B cell (primary cell): ENCODE measurements around the gene OR5AU1. TPM values are rescaled to one million over a fixed set of nuclear protein-coding genes. Genes with fewer than 3 reads are reported as not detected.

Source experiments
- ATAC-seq: fragments of 200-7000 bp; cut with Tn5 transposase; one replicate; pipeline ENCODE4 v1.10.0; 2021; ENCODE audit warnings: low read depth, mild to moderate bottlenecking, moderate number of reproducible peaks, moderate library complexity
- CTCF ChIA-PET: fragments of 350-600 bp; sonication (Branson Sonifier 250); formaldehyde crosslinking; loops from one replicate; lab custom pipeline; 2021; ENCODE audit warnings: antibody characterized with exemption, inconsistent platforms; lab: Charles Lee
- POLR2A ChIA-PET: fragments of 350-600 bp; sonication (Branson Sonifier 250); formaldehyde crosslinking; loops from one replicate; lab custom pipeline; 2021; ENCODE audit warnings: antibody characterized with exemption; lab: Charles Lee
- DNase-seq: peaks from one replicate; pipeline ENCODE4 v3.0.0; 2013
- H2AFZ ChIP-seq: 2 replicates; pipeline ENCODE4 v1.6.1; 2012; ENCODE audit warnings: mild to moderate bottlenecking, low read depth, low read length; ENCODE audit not compliant: insufficient read depth, poor library complexity, severe bottlenecking
- H3K27ac ChIP-seq, 2 donors: 1 replicate in 1 of 2; 2 replicates in 1 of 2; pipeline ENCODE4 v1.5.1; 2012 to 2013; ENCODE audit warnings: low read length in 2 of 2, mild to moderate bottlenecking in 2 of 2, moderate library complexity in 1 of 2
- H3K27me3 ChIP-seq, 4 experiments: fragments of 200-600 bp in 1 of 4; sonication (generic) in 1 of 4; replicated peaks in 1 of 4; 1 replicate in 2 of 4; 2 replicates in 2 of 4; pipeline versions ENCODE4 v1.6.1 to v1.7.0; 2013 to 2016; ENCODE audit warnings: low read length in 3 of 4, mild to moderate bottlenecking in 2 of 4, mixed read lengths in 1 of 4, moderate library complexity in 1 of 4; ENCODE audit not compliant: insufficient read depth in 4 of 4, control insufficient read depth in 3 of 4; ENCODE audit errors: control extremely low read depth in 1 of 4
- H3K36me3 ChIP-seq, 2 experiments: replicated peaks in 1 of 2; 1 replicate in 1 of 2; 2 replicates in 1 of 2; pipeline versions ENCODE4 v1.6.1 to v1.7.1; 2013; ENCODE audit warnings: low read length in 1 of 2; ENCODE audit not compliant: insufficient read depth in 2 of 2, control insufficient read depth in 1 of 2; ENCODE audit errors: control extremely low read depth in 1 of 2, extremely low read depth in 1 of 2
- H3K4me1 ChIP-seq, 2 donors: fragments of 200-600 bp in 1 of 2; sonication (generic) in 1 of 2; 1 replicate in 1 of 2; 2 replicates in 1 of 2; pipeline versions ENCODE4 v1.5.1 to v1.6.1; 2013 to 2017; ENCODE audit warnings: low read length in 2 of 2; ENCODE audit not compliant: control insufficient read depth in 2 of 2, insufficient read depth in 2 of 2
- H3K4me2 ChIP-seq: replicated peaks from 2 replicates; pipeline ENCODE3; 2012; ENCODE audit warnings: mild to moderate bottlenecking, low read depth, low read length; ENCODE audit not compliant: poor library complexity, severe bottlenecking
- H3K4me3 ChIP-seq, 5 experiments: fragments of 200-600 bp in 1 of 5; sonication (generic) in 1 of 5; 1 replicate in 3 of 5; 2 replicates in 2 of 5; pipeline versions ENCODE4 v1.5.1 to v1.7.0; 2011 to 2016; ENCODE audit warnings: low read length in 4 of 5, mild to moderate bottlenecking in 4 of 5, low read depth in 2 of 5, control low read depth in 1 of 5, moderate library complexity in 1 of 5; ENCODE audit not compliant: insufficient read depth in 1 of 5; ENCODE audit errors: control extremely low read depth in 1 of 5, extremely low read depth in 1 of 5
- H3K79me2 ChIP-seq: fragments of 200-600 bp; sonication (generic); one replicate; pipeline ENCODE4 v1.6.0; 2016; ENCODE audit warnings: low read length; ENCODE audit not compliant: control insufficient read depth, insufficient read depth
- H3K9ac ChIP-seq: fragments of 200-600 bp; sonication (generic); 2 replicates; pipeline ENCODE4 v1.6.1; 2017; ENCODE audit warnings: mild to moderate bottlenecking, low read length, moderate library complexity
- H3K9me3 ChIP-seq, 3 donors: one replicate each; pipeline versions ENCODE4 v1.6.1 to v1.7.1; 2013; ENCODE audit warnings: low read length in 2 of 3; ENCODE audit not compliant: control insufficient read depth in 2 of 3, insufficient read depth in 1 of 3; ENCODE audit errors: control extremely low read depth in 1 of 3
- H4K20me1 ChIP-seq: 2 replicates; pipeline ENCODE4 v1.6.0; 2012; ENCODE audit warnings: mild to moderate bottlenecking, low read length; ENCODE audit not compliant: insufficient read depth, control insufficient read depth, poor library complexity, severe bottlenecking
- H3K27ac Mint-ChIP-seq: one replicate; pipeline ENCODE4 v1.8.0; 2021; ENCODE audit warnings: mixed read lengths
- H3K27me3 Mint-ChIP-seq: one replicate; pipeline ENCODE4 v1.8.0; 2021; ENCODE audit warnings: mixed read lengths
- H3K4me1 Mint-ChIP-seq: one replicate; pipeline ENCODE4 v1.8.0; 2021; ENCODE audit warnings: mixed read lengths
- H3K4me3 Mint-ChIP-seq: one replicate; pipeline ENCODE4 v1.8.0; 2021; ENCODE audit warnings: mixed read lengths
- H3K9me3 Mint-ChIP-seq: one replicate; pipeline ENCODE4 v1.8.0; 2022; ENCODE audit warnings: mixed read lengths; ENCODE audit not compliant: insufficient read depth
- CTCF ChIP-seq: fragments of 200-600 bp; IDR thresholded peaks from one replicate; pipeline ENCODE4 v1.8.0; 2022; ENCODE audit warnings: antibody characterized with exemption, mild to moderate bottlenecking
- EZH2 ChIP-seq: IDR thresholded peaks from 2 replicates; pipeline ENCODE4 v1.6.1; 2012; ENCODE audit warnings: borderline replicate concordance, low read depth, mild to moderate bottlenecking, moderate library complexity, low read length; ENCODE audit not compliant: insufficient read depth, poor library complexity, severe bottlenecking
- WGBS: methylation state at CpG from one replicate; pipeline ENCODE4 v1.1.5; 2013; ENCODE audit warnings: missing lambda C conversion rate; ENCODE audit not compliant: insufficient coverage; 5-methylcytosine and 5-hydroxymethylcytosine counted together
- intact Hi-C: fragments of 100-400 bp; cut with micrococcal nuclease; formaldehyde crosslinking; loops from one replicate; pipeline ENCODE4 v1.10.0; 2022
- polyA plus RNA-seq: library from polyadenylated mRNA; depleted of rRNA; stranded (reverse); fragments of >200 nt; gene quantifications from 2 replicates; pipeline ENCODE4 v1.2.3, GENCODE V29; 2012
- total RNA-seq, 2 donors: library from RNA; stranded (reverse); fragments of 120-200 nt in 1 of 2; gene quantifications; 1 replicate in 1 of 2; 2 replicates in 1 of 2; pipeline versions ENCODE4 v1.2.3 to v1.2.4, GENCODE V29; 2013 to 2022

Gene OR5AU1
- total and polyA plus RNA-seq, 2 donors (not counting 1 experiment from before 2014, with no cell fraction given): not detected

- Histone ChIP-seq H3K79me2 (peaks cover 2% of the 10 kb centered on the region), H3K36me3 (peaks cover 0 to 23% of the 10 kb centered on the region in 2 experiments), H2AFZ (no peak overlapping the region), H3K27ac (no peak overlapping the region), H3K4me1 (no peaks in the 10 kb centered on the region), H3K4me2 (no peak overlapping the region), H3K9me3 (no peaks in the 10 kb centered on the region), H3K9ac (no peak overlapping the region), H3K27me3 (no peaks in the 10 kb centered on the region), H4K20me1 (no peaks in the 10 kb centered on the region), H3K4me3 (no peak overlapping the region)
- Mint-ChIP-seq H3K27ac (peak overlapping the region; percentile 57), H3K4me1 (no peaks in the 10 kb centered on the region), H3K4me3 (no peak overlapping the region), H3K9me3 (no peaks in the 10 kb centered on the region), H3K27me3 (no peaks in the 10 kb centered on the region)
- no CpG with 5 or more reads among the region's 8 CpGs for WGBS
- TF ChIP-seq EZH2: no peak
- no peak for DNase-seq
- CTCF ChIA-PET: no interaction called here
- intact Hi-C loops: no loop called here
- ATAC-seq: no peak
- POLR2A ChIA-PET: interaction anchor here (0.6 kb wide), 2 partner anchors 12 to 23 kb away, joined by 3 to 5 read pairs; no protein-coding TSS in a partner anchor
Measured at GRCh38 chr14:21203470-21204166, 47.8 kb upstream of the OR5AU1 start.

GRCh38 chr14:21202463-21203358, 46.8 kb upstream of the OR5AU1 start:
- Histone ChIP-seq H3K27ac (no peak overlapping the region), H3K9ac (no peak overlapping the region), H3K9me3 (no peaks in the 10 kb centered on the region), H3K4me3 (no peak overlapping the region), H3K4me2 (no peak overlapping the region), H4K20me1 (no peaks in the 10 kb centered on the region), H3K4me1 (no peaks in the 10 kb centered on the region), H3K79me2 (no peaks in the 10 kb centered on the region), H2AFZ (no peak overlapping the region), H3K36me3 (peaks cover 0 to 14% of the 10 kb centered on the region in 2 experiments), H3K27me3 (no peaks in the 10 kb centered on the region)
- POLR2A ChIA-PET: interaction anchor here (0.6 kb wide), 1 partner anchor 13 kb away, joined by 3 read pairs; no protein-coding TSS in a partner anchor
- no peak for DNase-seq
- Mint-ChIP-seq H3K27ac (no peak overlapping the region), H3K27me3 (no peaks in the 10 kb centered on the region), H3K4me1 (no peaks in the 10 kb centered on the region), H3K4me3 (no peak overlapping the region), H3K9me3 (no peaks in the 10 kb centered on the region)
- intact Hi-C loops: no loop called here
- CTCF ChIA-PET: no interaction called here
- WGBS: 82% methylated on average over 2 of the region's 4 CpGs
- no peak for ATAC-seq
- TF ChIP-seq CTCF (no peak), EZH2 (no peak)
